ENCODE measurements around the gene TCP11. TPM values are rescaled to one million over a fixed set of nuclear protein-coding genes. Genes with fewer than 3 reads are reported as not detected.

The TCP11 gene
- total RNA-seq, 2 experiments from 2014 or later, result not detected

DNA sequence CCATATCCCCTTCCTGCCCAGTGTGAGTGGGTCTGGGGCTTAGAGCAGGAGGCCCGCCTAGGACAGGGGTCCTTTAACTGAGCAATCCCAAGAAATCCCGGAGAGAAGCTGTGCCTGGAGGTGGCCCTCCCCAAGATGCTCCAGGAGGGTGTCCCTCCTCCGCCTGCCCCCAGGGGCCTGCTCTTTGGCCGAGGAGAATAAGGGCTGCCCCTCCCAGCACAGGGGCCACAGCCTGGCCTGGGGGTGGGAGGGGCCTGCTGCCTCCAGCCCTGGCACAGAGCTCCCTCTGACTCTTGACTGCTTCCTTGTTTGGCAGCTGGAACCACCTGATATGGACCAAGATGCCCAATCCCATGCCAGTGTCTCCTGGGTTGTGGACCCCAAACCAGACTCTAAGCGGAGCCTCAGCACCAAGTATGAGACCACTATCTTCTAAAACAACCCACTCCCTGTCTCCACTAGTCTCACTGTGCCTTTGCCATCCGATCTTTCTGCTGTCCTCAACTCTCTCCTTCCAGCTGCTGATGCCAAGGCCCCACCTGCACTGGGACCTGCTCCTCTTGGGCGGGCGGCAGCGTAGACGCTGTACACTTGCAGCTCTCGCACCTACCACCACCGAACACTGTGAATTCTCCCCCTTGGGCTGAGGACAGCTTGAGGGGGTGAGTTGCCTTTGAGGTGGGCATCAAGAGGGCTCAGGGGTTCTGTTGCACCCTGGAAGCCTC lies 54.3 kb downstream of the TCP11 start:
- Mint-ChIP-seq H3K4me1 (no peaks in the 10 kb centered on the region), H3K27me3 (no peaks in the 10 kb centered on the region), H3K27ac (no peak overlapping the region), H3K4me3 (no peak overlapping the region), H3K36me3 (ENCODE audit: low read depth) (no peaks in the 10 kb centered on the region), H3K9me3 (no peaks in the 10 kb centered on the region)
- POLR2A ChIA-PET, result no interaction called here
- CTCF ChIA-PET, result interaction anchor here (0.6 to 1.5 kb wide), 2 partner anchors 15 to 804 kb away, joined by 3 to 4 read pairs; no protein-coding TSS in a partner anchor
- DNase-seq, result peak; percentile 2

DNA sequence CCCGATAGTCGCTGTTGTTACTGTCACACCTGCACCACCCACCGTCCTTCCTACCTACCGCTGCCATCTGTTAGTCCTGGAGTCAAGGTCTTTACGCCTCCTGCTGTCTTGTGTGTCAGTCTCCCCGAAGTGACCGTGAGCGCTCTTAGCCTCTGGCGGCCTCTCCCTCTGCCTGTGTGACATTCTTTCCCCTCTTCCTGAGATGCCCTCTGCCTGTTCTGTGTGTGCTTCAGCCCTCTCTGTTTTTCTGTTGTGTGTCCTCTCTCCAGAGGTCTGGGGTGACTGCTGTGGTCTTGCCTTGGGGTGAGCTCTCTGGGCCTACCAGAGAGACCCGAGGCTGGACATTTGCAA lies 54.9 kb downstream of the TCP11 start:
- Mint-ChIP-seq H3K36me3 (ENCODE audit: low read depth) (no peaks in the 10 kb centered on the region), H3K4me1 (peaks cover 2% of the 10 kb centered on the region), H3K27me3 (no peaks in the 10 kb centered on the region), H3K27ac (no peak overlapping the region), H3K9me3 (no peaks in the 10 kb centered on the region), H3K4me3 (no peak overlapping the region)
- POLR2A ChIA-PET, result no interaction called here
- CTCF ChIA-PET, result interaction anchor here (1.5 kb wide), 1 partner anchor 16 kb away, joined by 4 read pairs; no protein-coding TSS in a partner anchor
- DNase-seq, result no peak

DNA sequence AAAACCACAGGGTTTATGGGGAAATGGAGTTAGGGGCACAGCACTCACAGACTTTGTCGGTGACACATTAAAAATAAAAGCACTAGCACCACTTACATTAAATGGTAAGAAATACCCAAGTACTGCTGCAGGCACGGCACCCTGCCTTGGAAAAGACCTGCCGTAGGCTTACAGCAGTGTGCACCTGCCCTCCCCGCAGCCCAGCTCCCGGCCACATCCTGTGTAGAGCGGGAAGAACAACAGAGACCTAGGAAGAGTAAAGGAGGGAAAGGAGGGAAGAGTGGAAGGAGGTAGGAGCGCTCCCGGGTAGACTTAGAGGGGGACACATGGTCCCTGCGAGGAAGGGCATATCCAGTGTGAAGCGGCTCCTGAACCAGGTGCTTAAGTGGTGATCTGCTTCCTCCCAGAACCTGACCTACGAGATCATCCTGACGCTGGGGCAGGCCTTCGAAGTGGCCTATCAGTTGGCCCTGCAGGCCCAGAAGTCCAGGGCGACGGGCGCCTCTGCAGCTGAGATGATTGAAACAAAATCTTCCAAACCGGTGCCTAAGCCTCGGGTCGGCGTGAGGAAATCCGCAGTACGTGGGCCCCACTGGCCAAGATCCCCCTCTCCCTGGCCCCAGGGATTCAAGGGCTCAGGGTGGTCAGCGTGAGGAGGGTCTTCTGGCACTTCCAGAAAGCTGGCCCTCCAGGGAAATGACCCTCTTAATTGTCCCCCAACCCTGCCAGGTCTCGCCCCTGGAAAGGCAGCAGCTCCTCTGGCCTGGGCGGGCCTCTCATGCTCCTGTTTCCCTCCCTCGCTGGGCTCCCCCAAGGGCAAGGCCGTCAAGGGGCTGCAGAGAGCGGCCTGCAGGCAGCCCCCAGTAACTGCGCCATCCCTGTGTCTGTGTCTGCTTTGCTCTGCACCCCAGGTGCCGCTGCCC lies 55.5 kb downstream of the TCP11 start:
- H3K4me3 Mint-ChIP-seq, result no peak overlapping the region

DNA sequence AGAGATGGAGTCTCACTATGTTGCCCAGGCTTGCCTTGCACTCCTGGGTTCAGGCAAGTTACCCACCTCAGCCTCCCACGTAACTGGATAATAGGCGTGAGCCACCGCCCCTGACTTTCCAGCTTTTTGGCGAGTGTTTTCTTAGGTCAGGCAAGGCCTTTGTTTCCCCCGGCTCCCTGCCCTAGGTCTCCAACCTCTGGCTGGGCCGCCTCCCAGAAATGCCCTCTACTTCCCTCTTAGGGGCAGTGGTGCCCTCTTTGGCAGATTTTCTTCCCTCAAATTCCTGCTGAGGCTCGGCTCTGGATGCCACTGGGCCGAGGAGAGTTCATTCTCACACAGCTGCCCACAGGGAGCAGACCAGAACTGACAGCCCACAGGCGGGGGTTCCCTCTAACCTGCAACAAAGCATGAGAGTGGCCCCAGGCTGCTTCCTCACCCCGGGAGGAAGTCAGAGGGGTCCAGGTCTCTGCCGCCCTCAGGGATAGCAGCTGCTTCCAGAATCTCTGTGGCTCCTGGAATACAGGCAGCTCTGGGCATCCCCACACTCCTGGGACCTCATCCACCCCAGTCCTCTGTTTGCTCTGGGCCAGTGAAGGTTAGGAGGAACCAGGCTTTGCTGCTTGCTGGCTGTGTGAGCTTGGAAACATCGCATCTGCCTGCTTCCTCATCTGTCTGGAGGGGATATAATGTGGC lies 56.5 kb downstream of the TCP11 start:
- Mint-ChIP-seq H3K9me3 (no peaks in the 10 kb centered on the region), H3K4me3 (no peak overlapping the region), H3K4me1 (peaks cover 2% of the 10 kb centered on the region), H3K36me3 (ENCODE audit: low read depth) (no peaks in the 10 kb centered on the region), H3K27me3 (no peaks in the 10 kb centered on the region), H3K27ac (no peak overlapping the region)
- CTCF ChIA-PET, result interaction anchor here (0.8 kb wide), 1 partner anchor 89 kb away, joined by 3 read pairs; no protein-coding TSS in a partner anchor
- no peak for DNase-seq
- POLR2A ChIA-PET, result no interaction called here

More for the DNA sequence above, 55.5 kb downstream of the TCP11 start:
- H3K4me1 Mint-ChIP-seq, result peaks cover 2% of the 10 kb centered on the region
- CTCF ChIA-PET, result interaction anchor here (1.5 kb wide), 1 partner anchor 17 kb away, joined by 4 read pairs; no protein-coding TSS in a partner anchor
- H3K27me3 Mint-ChIP-seq, result no peaks in the 10 kb centered on the region
- no peaks in the 10 kb centered on the region for H3K36me3 Mint-ChIP-seq (ENCODE audit: low read depth)
- POLR2A ChIA-PET, result no interaction called here
- H3K27ac Mint-ChIP-seq, result no peak overlapping the region
- no peaks in the 10 kb centered on the region for H3K9me3 Mint-ChIP-seq
- DNase-seq, result peak; percentile 4

DNA sequence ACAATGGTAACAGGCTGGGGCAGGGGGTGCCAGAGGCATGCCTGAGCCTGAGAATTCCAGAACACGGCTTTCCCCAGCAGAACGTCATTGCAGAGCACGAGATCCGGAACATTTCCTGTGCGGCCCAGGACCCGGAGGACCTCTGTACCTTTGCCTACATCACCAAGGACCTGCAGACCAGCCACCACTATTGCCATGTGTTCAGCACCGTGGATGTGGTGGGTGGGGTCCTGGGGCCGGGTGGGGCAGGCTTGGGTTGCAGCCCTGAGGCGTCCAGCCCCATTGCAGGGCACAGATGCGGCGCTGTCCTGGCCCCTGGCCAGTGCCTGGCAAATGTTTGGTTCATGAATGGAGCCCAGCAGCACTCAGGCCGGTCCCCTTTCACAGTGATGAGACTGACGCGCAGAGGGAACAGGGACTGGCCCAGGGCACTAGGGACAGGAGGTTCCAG lies 57.1 kb downstream of the TCP11 start:
- no peak overlapping the region for H3K27ac Mint-ChIP-seq
- CTCF ChIA-PET, result interaction anchor here (0.8 kb wide), 1 partner anchor 89 kb away, joined by 3 read pairs; no protein-coding TSS in a partner anchor
- POLR2A ChIA-PET, result no interaction called here
- H3K9me3 Mint-ChIP-seq, result no peaks in the 10 kb centered on the region
- H3K36me3 Mint-ChIP-seq (ENCODE audit: low read depth), result no peaks in the 10 kb centered on the region
- no peaks in the 10 kb centered on the region for H3K27me3 Mint-ChIP-seq
- H3K4me1 Mint-ChIP-seq, result peaks cover 2% of the 10 kb centered on the region
- no peak overlapping the region for H3K4me3 Mint-ChIP-seq
- DNase-seq, result no peak

DNA sequence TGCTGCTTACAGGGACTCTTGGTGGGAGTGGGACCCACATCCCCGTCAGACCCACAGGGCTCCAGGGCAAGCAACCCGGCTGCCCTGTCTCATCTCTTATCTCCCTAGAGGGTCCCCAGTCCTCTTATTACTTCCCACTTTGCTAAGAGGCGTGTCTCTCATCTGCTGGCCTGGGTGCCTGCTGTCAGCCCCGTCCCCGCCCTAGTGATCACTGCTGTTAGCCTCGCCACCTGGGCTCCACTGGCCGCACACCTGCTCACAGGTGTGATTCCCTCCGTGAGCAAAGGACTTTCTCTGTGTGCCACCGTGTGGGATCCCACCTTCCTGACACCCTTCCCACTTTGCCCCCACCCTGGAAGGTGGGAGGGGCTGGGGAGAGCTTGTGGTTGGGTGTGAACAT lies 57.6 kb downstream of the TCP11 start:
- CTCF ChIA-PET, result no interaction called here
- Mint-ChIP-seq H3K27me3 (no peaks in the 10 kb centered on the region), H3K4me1 (peaks cover 2% of the 10 kb centered on the region), H3K36me3 (ENCODE audit: low read depth) (no peaks in the 10 kb centered on the region), H3K4me3 (no peak overlapping the region), H3K9me3 (no peaks in the 10 kb centered on the region), H3K27ac (no peak overlapping the region)
- DNase-seq, result no peak
- POLR2A ChIA-PET, result no interaction called here

DNA sequence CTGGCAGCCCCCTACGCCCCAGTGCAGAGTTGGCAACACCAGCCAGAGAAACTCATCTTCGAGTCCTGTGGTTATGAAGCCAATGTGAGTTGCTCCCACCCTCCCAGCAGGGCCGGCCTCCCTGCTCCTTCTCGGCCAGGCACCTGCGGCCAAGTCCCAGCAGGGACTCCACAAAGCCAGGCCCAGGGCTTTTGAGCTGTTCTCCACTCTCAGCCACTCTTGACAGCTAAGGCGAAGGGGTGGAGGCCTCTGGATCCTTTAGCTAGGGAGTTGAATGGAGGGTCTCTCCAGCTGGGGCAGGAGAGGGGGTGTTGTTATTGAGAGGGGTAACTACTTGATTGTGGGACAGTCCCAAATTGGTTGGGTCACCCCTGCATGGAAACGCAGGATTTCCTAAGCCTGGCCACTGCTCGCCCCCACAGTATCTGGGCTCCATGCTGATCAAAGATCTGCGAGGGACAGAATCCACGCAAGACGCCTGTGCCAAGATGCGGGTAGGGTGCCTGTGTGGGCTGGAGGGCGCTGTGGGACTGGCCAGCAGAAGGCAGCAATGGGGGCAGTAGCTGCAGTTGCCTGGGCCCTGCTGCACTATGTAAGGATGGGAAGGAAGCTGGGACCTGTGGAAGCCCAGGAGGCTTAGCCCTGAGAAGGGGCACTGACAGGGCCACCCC lies 58.3 kb downstream of the TCP11 start:
- H3K4me1 Mint-ChIP-seq, result peaks cover 2% of the 10 kb centered on the region
- ChIA-PET CTCF (no interaction called here), POLR2A (no interaction called here)
- no peak for DNase-seq
- no peaks in the 10 kb centered on the region for H3K9me3 Mint-ChIP-seq
- H3K36me3 Mint-ChIP-seq (ENCODE audit: low read depth), result no peaks in the 10 kb centered on the region
- no peak overlapping the region for H3K27ac Mint-ChIP-seq
- no peaks in the 10 kb centered on the region for H3K27me3 Mint-ChIP-seq
- no peak overlapping the region for H3K4me3 Mint-ChIP-seq

DNA sequence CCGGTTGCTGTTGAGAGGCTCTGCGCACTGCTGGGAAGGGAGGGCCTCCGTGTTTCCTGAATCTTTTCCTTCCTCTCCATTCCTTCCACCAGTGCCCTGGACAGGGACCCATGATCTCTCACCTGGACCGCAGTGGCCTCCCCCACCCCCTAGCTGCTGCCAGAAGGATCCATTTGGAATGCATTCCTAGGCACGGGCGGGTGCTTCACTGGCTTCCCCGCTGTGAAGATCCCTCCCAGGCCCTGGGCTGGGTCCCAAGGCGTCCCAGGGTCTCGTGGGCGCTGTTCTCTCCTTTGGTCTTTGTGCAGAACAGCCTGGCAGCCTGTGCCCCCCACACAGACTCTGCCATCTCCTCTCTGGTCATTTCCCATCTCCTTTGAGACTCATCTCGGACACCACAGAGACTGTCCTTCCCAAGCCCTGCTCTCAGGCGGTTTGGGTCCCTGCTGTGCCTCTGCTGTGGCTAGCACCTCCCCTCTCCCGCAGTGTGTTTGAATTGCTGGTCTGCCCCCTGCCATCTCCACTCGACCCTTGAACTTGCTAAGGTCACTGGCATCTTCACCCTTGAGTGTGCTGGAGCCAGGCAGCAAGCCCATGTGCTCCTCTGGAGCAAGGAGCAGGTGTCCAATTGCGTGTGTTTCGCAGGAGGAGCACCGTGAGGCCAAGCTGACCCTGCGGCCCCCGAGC lies 59.0 kb downstream of the TCP11 start:
- H3K27me3 Mint-ChIP-seq, result no peaks in the 10 kb centered on the region
- POLR2A ChIA-PET, result no interaction called here
- H3K36me3 Mint-ChIP-seq (ENCODE audit: low read depth), result no peaks in the 10 kb centered on the region
- H3K4me1 Mint-ChIP-seq, result peaks cover 2% of the 10 kb centered on the region
- H3K9me3 Mint-ChIP-seq, result no peaks in the 10 kb centered on the region
- no peak for DNase-seq
- H3K4me3 Mint-ChIP-seq, result no peak overlapping the region
- no peak overlapping the region for H3K27ac Mint-ChIP-seq
- CTCF ChIA-PET, result no interaction called here

DNA sequence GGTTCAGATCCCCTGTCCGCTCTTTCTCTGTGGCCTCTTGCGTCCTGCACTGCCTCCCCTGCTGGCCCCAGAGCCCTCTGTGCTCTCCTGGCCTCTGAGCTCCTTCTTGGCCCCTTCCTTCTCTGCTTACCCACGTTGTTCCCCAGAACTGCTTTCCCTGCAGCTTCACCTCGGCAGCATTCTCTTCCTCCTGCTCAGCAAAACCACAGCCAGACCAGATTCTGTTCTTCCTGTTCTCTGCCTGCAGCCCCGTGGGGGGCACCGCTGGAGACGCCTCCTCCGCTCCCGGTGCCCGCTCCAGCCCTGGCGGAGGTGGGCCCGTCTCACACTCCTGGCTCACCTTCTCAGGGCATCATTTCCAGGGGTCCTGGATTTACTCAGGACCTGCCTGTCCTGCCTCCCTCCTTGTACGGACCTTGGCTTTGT lies 59.7 kb downstream of the TCP11 start:
- CTCF ChIA-PET, result no interaction called here
- POLR2A ChIA-PET, result no interaction called here
- H3K27me3 Mint-ChIP-seq, result no peaks in the 10 kb centered on the region
- H3K4me3 Mint-ChIP-seq, result no peak overlapping the region
- H3K9me3 Mint-ChIP-seq, result no peaks in the 10 kb centered on the region
- H3K36me3 Mint-ChIP-seq (ENCODE audit: low read depth), result no peaks in the 10 kb centered on the region
- H3K27ac Mint-ChIP-seq, result peak overlapping the region; percentile 69
- DNase-seq, result no peak
- H3K4me1 Mint-ChIP-seq, result peaks cover 2% of the 10 kb centered on the region

DNA sequence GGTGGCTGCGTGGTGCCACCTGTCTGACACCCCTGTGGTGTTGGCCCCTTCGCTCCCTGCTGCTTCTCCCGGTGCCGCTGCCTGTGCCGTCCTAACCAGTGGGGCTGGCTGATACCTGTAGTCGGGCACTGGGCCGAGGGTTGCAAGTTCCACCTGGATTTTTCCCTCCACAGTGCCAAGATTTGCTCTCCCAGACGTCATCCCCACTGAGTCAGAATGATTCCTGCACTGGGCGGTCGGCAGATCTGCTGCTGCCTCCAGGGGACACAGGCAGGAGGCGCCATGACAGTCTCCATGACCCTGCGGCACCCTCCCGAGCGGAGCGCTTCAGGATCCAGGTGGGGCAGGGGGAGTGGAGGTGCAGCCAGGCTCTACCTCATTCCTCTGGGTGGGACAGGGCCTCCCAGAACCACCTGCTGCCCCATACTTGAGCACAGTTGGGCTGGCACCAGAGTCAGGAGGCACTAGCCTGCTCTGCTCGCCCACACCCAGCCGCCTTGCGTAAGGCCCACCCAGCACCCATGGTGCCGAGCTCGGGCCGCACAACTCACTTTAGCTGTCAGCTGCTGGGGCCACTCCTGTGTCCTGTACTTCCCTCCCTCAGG lies 60.2 kb downstream of the TCP11 start:
- no peak for DNase-seq
- H3K4me1 Mint-ChIP-seq, result peaks cover 2% of the 10 kb centered on the region
- ChIA-PET CTCF (no interaction called here), POLR2A (no interaction called here)
- no peak overlapping the region for H3K4me3 Mint-ChIP-seq
- no peaks in the 10 kb centered on the region for H3K9me3 Mint-ChIP-seq
- H3K27me3 Mint-ChIP-seq, result no peaks in the 10 kb centered on the region
- H3K36me3 Mint-ChIP-seq (ENCODE audit: low read depth), result no peaks in the 10 kb centered on the region
- H3K27ac Mint-ChIP-seq, result no peak overlapping the region

DNA sequence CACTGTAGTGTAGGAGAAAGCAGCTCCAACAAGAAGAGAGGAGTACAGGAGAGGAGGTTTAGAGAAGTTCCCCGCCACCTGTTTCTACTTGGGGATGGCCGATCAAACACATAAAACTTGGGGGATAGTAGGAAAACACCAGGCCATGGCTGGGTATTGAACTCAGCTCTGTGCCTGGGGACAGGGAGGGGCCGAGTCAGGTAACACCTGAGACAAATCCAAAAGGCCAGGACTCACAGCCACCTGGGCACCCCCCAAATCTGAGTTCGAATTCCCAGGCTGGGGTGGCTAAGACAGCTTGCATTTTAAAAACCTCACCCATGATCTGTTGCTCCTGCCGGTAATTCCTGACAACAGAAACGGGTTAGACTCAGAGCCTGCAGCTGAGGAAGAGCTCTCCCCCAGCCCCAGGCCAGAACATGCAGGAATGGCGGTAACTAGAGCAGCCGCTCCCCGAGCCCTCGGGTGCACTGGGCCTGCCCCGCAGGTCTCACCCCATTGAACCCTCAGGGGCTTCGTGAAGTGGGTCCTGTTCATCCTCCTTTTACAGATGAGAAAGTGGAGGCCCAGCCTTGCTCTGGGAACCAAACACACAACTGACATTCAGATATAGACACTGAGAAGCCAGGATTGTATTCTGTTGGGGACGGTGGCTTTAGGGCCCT lies 61.0 kb downstream of the TCP11 start:
- Mint-ChIP-seq H3K36me3 (ENCODE audit: low read depth) (no peaks in the 10 kb centered on the region), H3K4me1 (peaks cover 2% of the 10 kb centered on the region), H3K27ac (no peak overlapping the region), H3K4me3 (no peak overlapping the region), H3K9me3 (no peaks in the 10 kb centered on the region), H3K27me3 (no peaks in the 10 kb centered on the region)
- DNase-seq, result no peak
- ChIA-PET POLR2A (no interaction called here), CTCF (no interaction called here)

Data from activated CD4-positive, alpha-beta T cell treated with anti-CD3 and anti-CD28 coated beads, Interleukin-2, amount 10 ng/mL, durations not matched to agents 7 days and 5 days (primary cell).